ENCODE data around the gene ALDH1L2.
A peak's percentile ranks its signal among the peaks of the same experiment; 100 is the strongest.
"Not testable (repeated sequence)": the region's sequence is repeated elsewhere in the genome, so short reads cannot be mapped to it uniquely, and the experiment has no call there.

Gene ALDH1L2

GRCh38 chr12:104997541-104997940, 86.7 kb downstream of the ALDH1L2 start:
- DNase-seq (ENCODE audit: low read depth): no peak
- no peak for TF ChIP-seq CTCF (IDR thresholded peaks at IDR 0.05; ENCODE audit: control insufficient read depth, insufficient read depth, low read depth, low read length, missing control alignments)
- no peak overlapping the region for H3K4me3 ChIP-seq (ENCODE audit: control insufficient read depth, low read depth, low read length)

- TF ChIP-seq CTCF (IDR thresholded peaks at IDR 0.05; ENCODE audit: control insufficient read depth, insufficient read depth, low read depth, low read length, missing control alignments): no peak
- DNase-seq (ENCODE audit: low read depth): no peak
- H3K4me3 ChIP-seq (ENCODE audit: control insufficient read depth, low read depth, low read length): no peak overlapping the region
Observed at GRCh38 chr12:104994336-104994735, 89.9 kb downstream of the ALDH1L2 start.

DNA sequence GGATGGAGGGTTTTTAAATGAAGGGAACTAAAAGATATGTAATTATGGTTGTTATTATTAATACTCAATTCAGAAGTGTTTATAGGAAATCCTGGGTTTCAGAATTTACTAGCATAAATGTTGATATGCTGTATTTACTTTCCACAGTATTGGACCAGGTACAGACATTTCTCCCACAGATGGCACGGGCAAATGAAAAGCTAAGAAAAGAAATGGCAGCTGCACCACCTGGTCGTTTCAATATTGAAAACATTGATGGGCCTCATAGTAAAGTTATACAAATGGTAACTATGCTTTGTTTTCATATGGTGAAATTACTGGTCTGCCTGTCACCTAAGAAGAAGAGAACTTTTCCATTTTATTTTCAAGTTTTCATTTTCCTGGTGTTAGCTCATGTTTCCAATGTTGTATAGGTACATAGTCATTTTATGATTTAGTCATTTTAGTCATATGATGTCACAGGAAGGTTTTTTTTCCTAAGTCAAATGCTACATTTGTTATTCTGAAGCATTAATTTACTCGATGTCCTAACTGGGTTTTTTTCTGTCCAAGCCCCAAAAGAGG, 92.6 kb downstream of the ALDH1L2 start:
- DNase-seq (ENCODE audit: low read depth): no peak
- no peak overlapping the region for H3K4me3 ChIP-seq (ENCODE audit: control insufficient read depth, low read depth, low read length)
- no peak for TF ChIP-seq CTCF (IDR thresholded peaks at IDR 0.05; ENCODE audit: control insufficient read depth, insufficient read depth, low read depth, low read length, missing control alignments)

GRCh38 chr12:104990950-104991349, 93.3 kb downstream of the ALDH1L2 start:
- no peak for TF ChIP-seq CTCF (IDR thresholded peaks at IDR 0.05; ENCODE audit: control insufficient read depth, insufficient read depth, low read depth, low read length, missing control alignments)
- DNase-seq (ENCODE audit: low read depth): no peak
- no peak overlapping the region for H3K4me3 ChIP-seq (ENCODE audit: control insufficient read depth, low read depth, low read length)

DNA sequence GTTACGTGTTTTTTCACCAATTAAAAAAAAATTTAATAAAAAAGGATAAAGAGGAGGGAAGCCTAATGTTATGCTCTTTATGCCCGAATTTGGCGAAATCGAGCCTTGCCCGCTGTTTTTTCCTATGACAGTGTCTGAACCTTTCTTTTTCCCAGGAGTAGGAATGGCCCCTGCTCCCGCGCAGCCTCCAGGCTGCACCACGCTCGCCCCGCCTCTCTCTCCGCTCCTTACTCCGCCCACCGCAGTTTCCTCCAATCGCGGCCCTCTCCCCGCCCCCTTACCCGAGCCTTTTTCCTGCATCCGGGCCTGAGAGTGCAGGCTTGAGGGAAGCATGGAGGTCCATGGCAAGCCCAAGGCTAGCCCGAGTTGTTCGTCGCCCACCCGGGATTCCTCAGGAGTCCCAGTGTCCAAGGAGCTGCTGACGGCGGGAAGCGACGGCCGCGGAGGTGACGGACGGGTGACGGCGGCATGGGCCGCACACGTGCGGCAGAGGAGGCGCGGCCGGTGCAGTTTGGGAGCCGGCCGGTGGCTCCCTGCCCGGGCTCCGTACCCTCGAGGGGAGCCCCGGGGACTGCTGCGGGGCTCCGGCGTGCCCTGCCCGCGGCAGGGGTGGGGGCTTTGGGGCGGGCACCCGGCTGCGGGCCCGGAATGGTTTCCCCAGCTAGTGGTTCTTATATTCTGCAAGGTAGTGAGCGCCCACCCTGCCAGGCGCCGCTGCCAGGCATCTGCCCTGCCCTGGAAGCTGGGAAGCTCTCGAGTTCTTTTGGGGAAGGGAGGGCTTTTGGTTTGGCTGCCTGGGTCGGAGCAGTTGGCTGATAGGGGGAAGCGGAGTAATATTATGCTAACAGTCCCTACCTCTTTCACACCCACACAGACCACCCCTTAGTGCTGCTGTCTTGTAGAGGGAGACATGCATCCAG, 98.0 kb downstream of the ALDH1L2 start, which contains the start of gene NOPCHAP1:
Gene NOPCHAP1 (plus strand): TSS at position 295 of the 920 bp plus-strand sequence. CDS start 37 bp downstream, at position 332.
- peak; percentile 29 for DNase-seq (ENCODE audit: low read depth)
- TF ChIP-seq CTCF (IDR thresholded peaks at IDR 0.05; ENCODE audit: control insufficient read depth, insufficient read depth, low read depth, low read length, missing control alignments): no peak
- peak within 1 kb of the TSS; percentile 81 for H3K4me3 ChIP-seq (ENCODE audit: control insufficient read depth, low read depth, low read length)

DNA sequence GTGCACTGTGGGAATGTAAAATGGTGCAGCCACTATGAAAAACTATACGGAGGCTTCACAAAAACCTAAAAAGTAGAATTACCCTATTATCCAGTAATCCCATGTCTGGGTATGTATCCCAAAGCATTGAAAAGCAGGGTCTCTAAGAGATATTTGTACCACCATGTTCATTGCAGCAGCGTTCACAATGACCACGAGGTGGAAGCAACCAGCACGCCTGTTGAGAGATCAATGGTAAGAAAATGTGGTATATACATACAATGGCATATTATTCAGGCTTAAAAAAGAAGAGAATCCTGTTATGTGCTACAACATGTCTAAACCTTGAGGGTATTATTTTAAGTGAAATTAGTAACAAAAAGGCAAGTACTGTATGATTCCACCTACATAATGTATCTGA, 99.1 kb downstream of the ALDH1L2 start:
- no peak overlapping the region for H3K4me3 ChIP-seq (ENCODE audit: control insufficient read depth, low read depth, low read length)
- no peak for TF ChIP-seq CTCF (IDR thresholded peaks at IDR 0.05; ENCODE audit: control insufficient read depth, insufficient read depth, low read depth, low read length, missing control alignments)
- no peak for DNase-seq (ENCODE audit: low read depth)

GRCh38 chr12:104977688-104978087, 106.6 kb downstream of the ALDH1L2 start:
- not testable (repeated sequence) for H3K4me3 ChIP-seq (ENCODE audit: control insufficient read depth, low read depth, low read length); DNase-seq (ENCODE audit: low read depth)
